Body of pancreas (tissue), 4 donors: ENCODE measurements around the gene MBD3L4. TPM values are rescaled to one million over a fixed set of nuclear protein-coding genes. Genes with fewer than 3 reads are reported as not detected.
"Not testable (repeated sequence)": the region's sequence is repeated elsewhere in the genome, so short reads cannot be mapped to it uniquely, and the experiment has no call there.

Experiments
- ATAC-seq: fragments of 150-250 bp; one replicate; pipeline ENCODE4 v1.9.1; 2016
- DNase-seq, 4 donors: peaks; one replicate each; pipeline ENCODE4 v3.0.0-alpha.2; 2019
- H3K27ac ChIP-seq, 4 donors: fragments of 200-600 bp; sonication (generic); 1 replicate in 3 of 4; 2 replicates in 1 of 4; pipeline versions ENCODE4 v1.5.1 to v1.6.1; 2016 to 2019; ENCODE audit warnings: mild to moderate bottlenecking in 1 of 4, mixed read lengths in 1 of 4, moderate library complexity in 1 of 4
- H3K27me3 ChIP-seq, 2 donors: fragments of 200-600 bp; sonication (generic); one replicate each; pipeline ENCODE4 v1.6.0; 2016; ENCODE audit warnings: mild to moderate bottlenecking in 1 of 2
- H3K36me3 ChIP-seq, 2 donors: fragments of 200-600 bp; sonication (generic); replicated peaks in 1 of 2; 2 replicates each; pipeline ENCODE4 v1.5.1; 2016; ENCODE audit warnings: low read depth in 2 of 2; ENCODE audit not compliant: insufficient read depth in 1 of 2
- H3K4me1 ChIP-seq: fragments of 200-600 bp; sonication (generic); one replicate; pipeline ENCODE4 v1.6.0; 2016
- H3K4me3 ChIP-seq, 2 donors: fragments of 200-600 bp; sonication (generic); 1 replicate in 1 of 2; 2 replicates in 1 of 2; pipeline ENCODE4 v1.5.1; 2016 to 2019
- H3K9me3 ChIP-seq, 3 donors: fragments of 200-600 bp; sonication (generic); 1 replicate in 2 of 3; 2 replicates in 1 of 3; pipeline ENCODE4 v1.5.1; 2016
- POLR2A ChIP-seq, 3 donors: fragments of 450-650 bp; IDR thresholded peaks; one replicate each; pipeline ENCODE4 v1.6.1; 2016; ENCODE audit warnings: antibody characterized with exemption in 3 of 3, mild to moderate bottlenecking in 2 of 3
- WGBS, 2 donors: methylation state at CpG; one replicate each; pipeline ENCODE4 v1.1.5; 2017; 5-methylcytosine and 5-hydroxymethylcytosine counted together
- intact Hi-C: fragments of 100-400 bp; cut with DNase I; formaldehyde crosslinking; loops from one replicate; pipeline ENCODE4 v1.15.1; 2023
- total RNA-seq, 2 donors: library from RNA; depleted of rRNA; stranded (reverse); fragments of >200 nt; gene quantifications; one replicate each; pipeline ENCODE4 v1.1.0, GENCODE V29; 2016
- TF ChIP-seq, protein P1 (sequence below), 7 experiments: fragments of 450-650 bp in 4 of 7; fragments of 200-600 bp in 3 of 7; sonication (generic) in 3 of 7; IDR thresholded peaks; one replicate each; pipeline ENCODE4 v1.5.1; 2016 to 2019; ENCODE audit warnings: antibody characterized with exemption in 7 of 7

MBD3L4 gene
- total RNA-seq, 2 donors from 2014 or later, result not detected

DNA sequence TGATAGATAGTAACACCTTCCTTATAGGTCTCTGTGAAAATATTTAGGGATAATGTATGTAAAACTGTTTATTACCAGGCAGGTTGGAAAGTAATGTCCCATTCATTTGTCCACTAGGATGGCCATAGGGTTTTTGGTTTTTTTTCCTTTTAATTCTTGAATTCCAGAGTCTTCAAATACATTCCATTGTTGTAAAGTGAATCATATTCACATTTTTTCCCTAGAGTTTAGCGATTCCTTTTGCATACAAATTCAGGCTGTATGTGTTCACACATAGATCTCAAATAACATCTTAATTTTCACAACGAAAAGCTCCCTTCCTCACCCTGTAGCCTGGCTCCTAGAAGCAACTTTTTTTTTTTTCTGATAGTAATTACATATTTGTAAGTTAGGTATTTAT lies 27.7 kb upstream of the MBD3L4 start:
- DNase-seq (no peak), ATAC-seq (no peak)
- Histone ChIP-seq H3K4me3 (no peak overlapping the region), H3K36me3 (peaks cover under 1 to 11% of the 10 kb centered on the region in 2 donors), H3K4me1 (peaks cover 12% of the 10 kb centered on the region), H3K27me3 (no peaks in the 10 kb centered on the region), H3K9me3 (no peaks in the 10 kb centered on the region), H3K27ac (no peak overlapping the region)
- 79 to 84% methylated on average over 2 of the region's 2 CpGs for WGBS, 2 donors
- intact Hi-C loops, result no loop called here
- TF ChIP-seq POLR2A (IDR thresholded peaks at IDR 0.05), result no peak
- TF ChIP-seq, protein P1, sequence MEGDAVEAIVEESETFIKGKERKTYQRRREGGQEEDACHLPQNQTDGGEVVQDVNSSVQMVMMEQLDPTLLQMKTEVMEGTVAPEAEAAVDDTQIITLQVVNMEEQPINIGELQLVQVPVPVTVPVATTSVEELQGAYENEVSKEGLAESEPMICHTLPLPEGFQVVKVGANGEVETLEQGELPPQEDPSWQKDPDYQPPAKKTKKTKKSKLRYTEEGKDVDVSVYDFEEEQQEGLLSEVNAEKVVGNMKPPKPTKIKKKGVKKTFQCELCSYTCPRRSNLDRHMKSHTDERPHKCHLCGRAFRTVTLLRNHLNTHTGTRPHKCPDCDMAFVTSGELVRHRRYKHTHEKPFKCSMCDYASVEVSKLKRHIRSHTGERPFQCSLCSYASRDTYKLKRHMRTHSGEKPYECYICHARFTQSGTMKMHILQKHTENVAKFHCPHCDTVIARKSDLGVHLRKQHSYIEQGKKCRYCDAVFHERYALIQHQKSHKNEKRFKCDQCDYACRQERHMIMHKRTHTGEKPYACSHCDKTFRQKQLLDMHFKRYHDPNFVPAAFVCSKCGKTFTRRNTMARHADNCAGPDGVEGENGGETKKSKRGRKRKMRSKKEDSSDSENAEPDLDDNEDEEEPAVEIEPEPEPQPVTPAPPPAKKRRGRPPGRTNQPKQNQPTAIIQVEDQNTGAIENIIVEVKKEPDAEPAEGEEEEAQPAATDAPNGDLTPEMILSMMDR (IDR thresholded peaks at IDR 0.05), result no peak

DNA sequence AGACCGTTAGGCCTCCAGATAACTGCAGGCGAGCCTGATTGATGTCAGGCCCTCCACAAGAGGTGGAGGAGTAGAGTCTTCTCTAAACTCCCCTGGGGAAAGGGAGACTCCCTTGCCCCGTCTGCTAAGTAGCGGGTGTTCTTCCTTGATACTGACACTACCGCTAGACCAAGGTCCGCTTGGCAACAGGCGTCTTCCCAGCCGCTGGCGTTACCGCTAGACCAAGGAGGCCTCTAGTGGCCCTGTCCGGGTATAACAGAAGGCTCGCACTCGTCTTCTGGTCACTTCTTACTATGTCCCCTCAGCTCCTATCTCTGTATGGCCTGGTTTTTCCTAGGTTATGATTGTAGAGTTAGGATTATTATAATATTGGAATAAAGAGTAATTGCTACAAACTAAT lies 27.1 kb upstream of the MBD3L4 start:
- H3K27ac ChIP-seq, result not testable (repeated sequence)

DNA sequence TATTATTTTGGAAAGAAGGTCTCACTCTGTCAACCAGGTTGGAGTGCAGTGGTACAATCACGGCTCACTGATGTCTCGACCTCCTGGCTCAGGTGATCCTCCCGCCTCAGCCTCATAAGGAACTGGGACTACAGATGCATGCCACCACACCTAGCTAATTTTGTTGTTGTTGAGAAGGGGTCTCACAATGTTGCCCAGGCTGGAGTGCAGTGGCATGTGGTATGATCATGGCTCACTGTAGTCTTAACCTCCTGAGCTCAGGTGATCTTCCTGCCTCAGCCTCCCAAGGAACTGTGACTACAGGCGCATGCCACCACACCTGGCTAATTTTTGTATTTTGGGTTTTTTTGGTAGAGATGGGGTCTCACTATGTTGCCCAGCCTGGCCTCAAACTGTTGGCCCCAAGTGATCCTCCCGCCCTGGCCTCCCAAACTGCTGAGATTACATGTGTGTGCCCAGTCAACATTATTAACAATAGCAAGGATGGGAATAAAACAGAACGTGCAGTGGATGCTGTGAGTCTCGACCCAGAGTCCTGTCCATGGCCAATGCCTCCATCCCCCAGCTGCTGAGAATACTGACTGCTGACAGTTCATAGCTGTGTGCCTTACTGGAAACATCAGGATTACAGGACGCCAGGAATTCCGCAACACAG lies 23.9 kb upstream of the MBD3L4 start:
- Histone ChIP-seq H3K27ac (no peak overlapping the region), H3K27me3 (no peaks in the 10 kb centered on the region), H3K4me1 (no peaks in the 10 kb centered on the region), H3K4me3 (no peak overlapping the region), H3K36me3 (no peaks in the 10 kb centered on the region), H3K9me3 (no peaks in the 10 kb centered on the region)
- ATAC-seq, result peak; percentile 33
- intact Hi-C loops, result no loop called here
- no peak for TF ChIP-seq POLR2A (IDR thresholded peaks at IDR 0.05)
- TF ChIP-seq, protein P1 (IDR thresholded peaks at IDR 0.05), result no peak
- DNase-seq, result peak in 1 of 4 donors; percentile 1
- 85 to 91% methylated on average over 8 to 9 of the region's 9 CpGs for WGBS, 2 donors

More for the DNA sequence above, 27.1 kb upstream of the MBD3L4 start:
- H3K27me3 ChIP-seq, intact Hi-C loops, ATAC-seq, H3K4me3 ChIP-seq, H3K36me3 ChIP-seq, H3K9me3 ChIP-seq: not testable (repeated sequence)
- 43 to 54% methylated on average over 12 to 13 of the region's 13 CpGs for WGBS, 2 donors
- DNase-seq, result peak; percentile 13 to 37 (median 22)
- peaks cover 12% of the 10 kb centered on the region for H3K4me1 ChIP-seq

DNA sequence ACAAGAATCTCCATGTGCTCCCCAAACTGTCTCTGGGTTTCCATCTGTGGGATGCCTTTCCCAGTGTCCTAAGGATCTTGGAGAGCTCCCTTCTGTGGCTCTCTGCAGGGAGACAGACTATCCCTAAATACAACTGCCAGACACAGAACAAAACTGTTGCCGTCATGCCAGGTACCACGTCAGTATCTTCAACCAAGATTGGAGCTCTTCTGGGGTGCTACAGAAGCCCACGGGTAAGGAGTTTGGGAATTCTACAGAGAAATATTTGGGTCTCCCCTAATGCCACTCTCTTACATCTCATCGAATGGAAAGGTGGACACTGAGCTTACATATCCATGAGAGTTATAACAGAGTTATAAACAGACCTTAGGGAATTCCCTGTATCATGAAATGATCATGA lies 23.4 kb upstream of the MBD3L4 start:
- DNase-seq (no peak), ATAC-seq (no peak)
- Histone ChIP-seq H3K27ac (no peak overlapping the region), H3K36me3 (no peaks in the 10 kb centered on the region), H3K27me3 (no peaks in the 10 kb centered on the region), H3K9me3 (no peaks in the 10 kb centered on the region), H3K4me1 (no peaks in the 10 kb centered on the region), H3K4me3 (no peak overlapping the region)
- intact Hi-C loops, result no loop called here
- 63 to 69% methylated on average over 4 of the region's 4 CpGs for WGBS, 2 donors
- TF ChIP-seq, protein P1 (IDR thresholded peaks at IDR 0.05), result no peak
- no peak for TF ChIP-seq POLR2A (IDR thresholded peaks at IDR 0.05)

DNA sequence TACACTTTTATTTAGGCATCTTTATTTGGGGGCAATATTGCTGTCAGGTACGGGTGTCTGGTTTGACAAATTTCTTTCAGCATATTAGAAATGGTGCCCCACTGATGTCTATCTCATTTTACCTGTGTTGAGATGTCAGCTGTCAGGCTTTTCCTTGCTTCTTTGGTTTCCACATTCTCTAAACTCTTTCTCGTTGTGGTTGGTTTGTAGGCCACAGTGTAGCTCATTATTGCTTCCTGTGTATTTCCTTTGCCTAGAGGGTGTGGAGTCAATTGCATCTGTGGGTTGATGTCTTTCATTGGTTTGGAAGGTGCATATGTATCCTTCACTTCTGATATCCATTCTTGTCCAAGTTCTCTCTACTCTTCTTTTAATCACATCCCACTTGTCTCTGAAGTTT lies 20.0 kb upstream of the MBD3L4 start:
- H3K4me3 ChIP-seq, DNase-seq, H3K36me3 ChIP-seq, ATAC-seq, H3K27me3 ChIP-seq, H3K27ac ChIP-seq, H3K4me1 ChIP-seq, intact Hi-C loops, H3K9me3 ChIP-seq: not testable (repeated sequence)
- 44 to 55% methylated on average over 1 to 2 of the region's 2 CpGs for WGBS, 2 donors

DNA sequence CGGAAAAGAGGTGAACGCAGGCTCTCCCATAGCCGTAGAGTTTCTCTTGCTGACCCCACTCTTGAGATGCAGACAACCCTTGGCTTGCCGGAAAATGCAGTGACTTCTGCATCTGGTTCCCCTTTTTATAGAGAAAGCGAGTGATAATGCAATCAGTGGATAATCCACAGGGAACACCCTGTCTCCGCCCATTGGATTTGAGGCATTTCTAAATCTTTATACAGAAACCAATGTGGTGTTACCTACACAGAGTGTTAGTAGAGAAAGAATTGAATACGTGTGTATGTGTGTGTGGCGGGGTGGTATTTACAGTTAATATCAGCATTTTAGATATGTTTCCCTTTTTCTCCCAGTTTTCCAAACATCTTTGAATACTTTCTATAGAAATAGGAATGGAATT lies 18.6 kb upstream of the MBD3L4 start, which contains the start of gene MBD3L3:
TSS of gene MBD3L3 (minus strand) at position 101 of the 400 bp plus-strand sequence. CDS start at position 30, 71 bp downstream.
- H3K27ac ChIP-seq, H3K9me3 ChIP-seq, intact Hi-C loops, H3K36me3 ChIP-seq, DNase-seq, H3K4me3 ChIP-seq, H3K27me3 ChIP-seq, ATAC-seq, H3K4me1 ChIP-seq: not testable (repeated sequence)
- no CpG with 5 or more reads among the region's 8 CpGs for whole genome bisulfite sequencing, 2 donors

DNA sequence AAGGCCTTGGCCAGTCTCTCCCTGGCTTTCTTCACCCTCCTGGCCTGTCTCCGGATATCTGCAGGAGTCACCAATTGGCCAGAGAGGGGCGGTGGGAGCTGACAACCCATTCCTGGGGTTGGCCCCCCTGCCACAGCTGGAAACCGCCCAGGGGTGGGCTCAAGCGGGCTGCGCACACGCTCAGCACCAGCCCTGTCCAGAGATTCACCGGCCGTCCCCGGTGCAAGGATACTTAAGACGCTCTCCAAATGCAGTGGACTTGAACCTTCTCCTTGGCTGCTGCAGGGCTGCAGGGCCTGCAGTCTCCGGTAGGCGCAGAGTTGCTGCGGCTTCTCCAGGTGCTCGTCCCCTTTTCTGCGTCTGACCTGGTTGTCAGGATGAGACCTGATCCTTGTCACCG lies 16.4 kb upstream of the MBD3L4 start:
- H3K9me3 ChIP-seq, H3K36me3 ChIP-seq, H3K27ac ChIP-seq, intact Hi-C loops, DNase-seq, ATAC-seq, H3K27me3 ChIP-seq, H3K4me1 ChIP-seq, H3K4me3 ChIP-seq: not testable (repeated sequence)
- WGBS, 2 donors, result 79% methylated on average over 10 of the region's 16 CpGs; no CpG with 5 or more reads in 1 of the 2 donors

DNA sequence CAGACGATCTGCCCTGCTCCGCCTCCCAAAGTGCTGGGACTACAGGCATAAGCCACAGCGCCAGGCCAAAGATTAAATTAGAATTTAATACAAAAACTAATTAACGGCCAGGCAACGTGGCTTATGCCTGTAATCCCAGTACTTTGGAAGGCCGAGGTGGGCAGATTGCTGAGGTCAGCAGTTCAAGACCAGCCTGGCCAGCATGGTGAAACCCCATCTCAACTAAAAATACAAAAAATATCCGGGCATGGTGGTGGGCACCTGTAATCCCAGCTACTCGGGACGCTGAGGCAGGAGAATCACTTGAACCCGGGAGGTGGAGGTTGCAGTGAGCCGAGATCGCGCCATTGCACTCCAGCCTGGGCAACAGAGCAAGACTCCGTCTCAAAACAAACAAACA lies 15.7 kb upstream of the MBD3L4 start:
- DNase-seq, H3K9me3 ChIP-seq, H3K4me1 ChIP-seq, ATAC-seq, H3K4me3 ChIP-seq, H3K36me3 ChIP-seq, H3K27ac ChIP-seq, H3K27me3 ChIP-seq, intact Hi-C loops: not testable (repeated sequence)
- WGBS, 2 donors, result 86 to 88% methylated on average over 11 to 14 of the region's 14 CpGs

DNA sequence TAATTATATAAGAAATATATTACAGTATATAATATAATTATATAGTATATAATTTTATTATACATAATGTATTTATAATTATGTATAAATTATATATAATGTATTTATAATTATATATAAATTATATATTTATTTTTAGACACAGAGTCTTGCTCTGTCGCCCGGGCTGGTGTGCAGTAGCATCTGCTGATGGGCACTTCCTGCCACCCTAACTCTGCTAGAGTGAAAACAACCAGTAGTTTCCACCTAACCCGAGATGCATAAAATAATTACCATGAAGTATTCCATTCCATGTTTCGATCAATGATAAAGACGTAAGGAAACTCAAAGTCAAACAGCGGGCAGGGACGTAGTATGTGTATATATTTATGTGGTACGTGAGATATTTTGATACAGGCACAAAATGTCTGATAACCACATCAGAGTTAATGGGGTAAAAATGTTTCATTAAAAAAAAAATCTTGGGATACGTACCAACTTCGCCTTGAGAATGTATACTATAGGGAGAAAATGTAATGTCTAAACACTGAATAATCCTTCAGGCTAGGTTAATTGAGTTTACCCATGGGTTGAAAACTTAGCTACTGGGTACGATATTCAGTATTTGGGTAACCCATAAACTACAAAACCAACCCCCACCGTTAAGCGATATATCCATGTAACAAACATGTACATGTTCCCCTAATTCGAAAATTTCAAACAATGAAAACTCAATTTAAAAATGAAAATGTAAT lies 14.8 kb upstream of the MBD3L4 start:
- intact Hi-C loops, H3K27ac ChIP-seq, ATAC-seq, H3K4me1 ChIP-seq, H3K36me3 ChIP-seq, H3K4me3 ChIP-seq, DNase-seq, H3K9me3 ChIP-seq, H3K27me3 ChIP-seq: not testable (repeated sequence)
- 91 to 92% methylated on average over 12 of the region's 14 CpGs for WGBS, 2 donors
